HG02840 (cell line): ENCODE data around the gene MAGEB3.
"Not testable (repeated sequence)": the region's sequence is repeated elsewhere in the genome, so short reads cannot be mapped to it uniquely, and the experiment has no call there.

ENCODE experiments used
- ATAC-seq: cut with Tn5 transposase; IDR thresholded peaks from one replicate; pipeline ENCODE4 v1.9.1; 2021; ENCODE audit warnings: mild to moderate bottlenecking, moderate library complexity, moderate number of reproducible peaks; ENCODE audit not compliant: unreplicated experiment, low FRiP score

MAGEB3 gene

GRCh38 chrX:30230395-30230794 lies at the start of gene MAGEB3:
Gene MAGEB3, plus strand, starts transcription at chrX:30230657. Its CDS starts 5,268 bp downstream, at chrX:30235925.
- ATAC-seq: no peak

- ATAC-seq: no peak
These were observed 49.1 kb upstream of the MAGEB3 start for GRCh38 chrX:30181353-30181752.

GRCh38 chrX:30183554-30183953 lies 46.9 kb upstream of the MAGEB3 start:
- no peak for ATAC-seq

GRCh38 chrX:30190426-30190825 lies 40.0 kb upstream of the MAGEB3 start:
- no peak for ATAC-seq

GRCh38 chrX:30193910-30194309 lies 36.5 kb upstream of the MAGEB3 start:
- ATAC-seq: not testable (repeated sequence)

- ATAC-seq: no peak
These were observed 34.1 kb upstream of the MAGEB3 start for GRCh38 chrX:30196322-30196721.

- no peak for ATAC-seq
These were observed 18.3 kb upstream of the MAGEB3 start for GRCh38 chrX:30212172-30212571.

GRCh38 chrX:30215357-30215843 lies 15.1 kb upstream of the MAGEB3 start, which contains the start of gene MAGEB2:
Gene MAGEB2, plus strand, starts transcription at chrX:30215563. Its CDS starts 3,018 bp downstream, at chrX:30218581.
- ATAC-seq: no peak

GRCh38 chrX:30217465-30217864 lies 13.0 kb upstream of the MAGEB3 start:
- no peak for ATAC-seq

GRCh38 chrX:30219372-30219771 lies 11.1 kb upstream of the MAGEB3 start:
- ATAC-seq: no peak

- ATAC-seq: no peak
These were observed 9.8 kb upstream of the MAGEB3 start for GRCh38 chrX:30220661-30221060.

- ATAC-seq: no peak
These were observed 5.9 kb upstream of the MAGEB3 start for GRCh38 chrX:30224536-30224935.

- no peak for ATAC-seq
These were observed 1.9 kb upstream of the MAGEB3 start for GRCh38 chrX:30228526-30228925.

GRCh38 chrX:30241724-30242415 lies 11.4 kb downstream of the MAGEB3 start, which contains the start of gene MAGEB4:
Gene MAGEB4, plus strand, starts transcription at chrX:30242000. Its CDS starts 136 bp downstream, at chrX:30242136.
- ATAC-seq: no peak

GRCh38 chrX:30246769-30247489 lies 16.5 kb downstream of the MAGEB3 start, which contains the start of gene MAGEB1:
Gene MAGEB1, plus strand, starts transcription at chrX:30247146. Its CDS starts 3,348 bp downstream, at chrX:30250494.
- ATAC-seq: no peak

- ATAC-seq: no peak
These were observed 18.4 kb downstream of the MAGEB3 start for GRCh38 chrX:30248854-30249253.

- no peak for ATAC-seq
These were observed 22.8 kb downstream of the MAGEB3 start for GRCh38 chrX:30253257-30253656.

GRCh38 chrX:30259927-30260326 lies 29.5 kb downstream of the MAGEB3 start:
- ATAC-seq: no peak

- no peak for ATAC-seq
These were observed 30.6 kb downstream of the MAGEB3 start for GRCh38 chrX:30261012-30261411.

- ATAC-seq: no peak
These were observed 32.3 kb downstream of the MAGEB3 start for GRCh38 chrX:30262763-30263162.

- ATAC-seq: no peak
These were observed 40.2 kb downstream of the MAGEB3 start for GRCh38 chrX:30270639-30271038.
